Endothelial cell (in vitro differentiated cells): ENCODE measurements around the gene LCTL. TPM values are rescaled to one million over a fixed set of nuclear protein-coding genes. Genes with fewer than 3 reads are reported as not detected.
"Not testable (repeated sequence)": the region's sequence is repeated elsewhere in the genome, so short reads cannot be mapped to it uniquely, and the experiment has no call there.

Experiments
- DNase-seq: peaks from one replicate; pipeline ENCODE4 v3.0.0; 2021; ENCODE audit warnings: low spot score
- H3K27ac Mint-ChIP-seq: one replicate; pipeline ENCODE4 v1.8.0; 2021; ENCODE audit warnings: mixed read lengths, inconsistent platforms; ENCODE audit not compliant: unreplicated experiment
- H3K27me3 Mint-ChIP-seq: one replicate; pipeline ENCODE4 v1.8.0; 2021; ENCODE audit warnings: mild to moderate bottlenecking, moderate library complexity, mixed read lengths, inconsistent platforms; ENCODE audit not compliant: unreplicated experiment
- H3K36me3 Mint-ChIP-seq: one replicate; pipeline ENCODE4 v1.8.0; 2021; ENCODE audit warnings: mild to moderate bottlenecking, low read depth, mixed read lengths, inconsistent platforms; ENCODE audit not compliant: unreplicated experiment
- H3K4me1 Mint-ChIP-seq: one replicate; pipeline ENCODE4 v1.8.0; 2021; ENCODE audit warnings: mild to moderate bottlenecking, mixed read lengths, inconsistent platforms; ENCODE audit not compliant: unreplicated experiment
- H3K4me3 Mint-ChIP-seq: one replicate; pipeline ENCODE4 v1.8.0; 2021; ENCODE audit warnings: mild to moderate bottlenecking, mixed read lengths, inconsistent platforms; ENCODE audit not compliant: unreplicated experiment
- H3K9me3 Mint-ChIP-seq: one replicate; pipeline ENCODE4 v1.8.0; 2021; ENCODE audit warnings: mixed read lengths, inconsistent platforms; ENCODE audit not compliant: unreplicated experiment
- total RNA-seq: library from RNA; stranded (reverse); fragmentation: NEBNext Ultra II Directional; extraction: Animal tissue kit (Norgen Biotek cat#: 25700); gene quantifications from one replicate; pipeline ENCODE4 v1.2.1, GENCODE V29; 2021; ENCODE audit not compliant: unreplicated experiment
- TF ChIP-seq, protein P1 (sequence below): fragments of 200-600 bp; sonication (generic); IDR thresholded peaks from one replicate; pipeline ENCODE4 v1.5.0; 2021; ENCODE audit warnings: antibody characterized with exemption; ENCODE audit not compliant: unreplicated experiment

The LCTL gene
- total RNA-seq, 1 donor from 2014 or later, result not detected

GRCh38 chr15:66593219-66593780 lies 27.5 kb upstream of the LCTL start:
- H3K27me3 Mint-ChIP-seq, result no peaks in the 10 kb centered on the region
- peaks cover 11% of the 10 kb centered on the region for H3K4me1 Mint-ChIP-seq
- no peak overlapping the region for H3K27ac Mint-ChIP-seq

DNA sequence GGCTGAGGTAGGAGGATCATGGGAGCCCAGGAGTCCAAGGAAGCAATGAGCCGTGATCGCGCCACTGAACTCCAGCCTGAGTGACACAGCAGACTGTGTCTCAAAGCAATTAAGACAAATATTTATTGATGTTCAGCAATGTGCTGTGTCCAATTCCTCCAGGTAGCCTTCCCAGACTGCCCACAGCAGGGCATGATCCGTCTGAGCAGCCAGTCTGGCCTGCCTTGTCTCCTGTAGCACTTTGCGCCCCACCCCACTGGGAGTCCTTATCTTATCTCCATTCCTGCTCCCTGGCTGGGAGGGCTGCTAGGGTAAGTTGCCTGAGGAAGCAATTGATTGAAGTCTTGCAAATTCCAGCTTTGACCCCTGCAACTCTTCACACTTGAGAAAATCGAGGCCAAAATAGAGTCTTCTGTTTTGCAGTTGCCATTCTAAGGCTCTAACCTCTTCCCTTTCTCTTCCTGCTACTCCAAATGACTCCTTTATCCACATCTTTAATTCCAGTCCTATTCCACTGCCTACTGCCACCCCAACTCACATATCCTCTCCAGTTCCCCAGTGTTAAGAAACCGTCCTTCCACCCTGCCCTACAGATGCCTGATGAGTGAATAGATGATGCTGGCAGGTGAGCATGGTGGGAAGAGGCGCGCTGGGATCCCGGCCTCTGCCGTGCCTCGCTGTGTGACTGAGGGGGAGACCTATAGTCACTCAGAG lies 26.9 kb upstream of the LCTL start:
- no peaks in the 10 kb centered on the region for H3K36me3 Mint-ChIP-seq
- no peak for DNase-seq
- no peak overlapping the region for H3K4me3 Mint-ChIP-seq
- H3K27ac Mint-ChIP-seq, result no peak overlapping the region
- TF ChIP-seq, protein P1, sequence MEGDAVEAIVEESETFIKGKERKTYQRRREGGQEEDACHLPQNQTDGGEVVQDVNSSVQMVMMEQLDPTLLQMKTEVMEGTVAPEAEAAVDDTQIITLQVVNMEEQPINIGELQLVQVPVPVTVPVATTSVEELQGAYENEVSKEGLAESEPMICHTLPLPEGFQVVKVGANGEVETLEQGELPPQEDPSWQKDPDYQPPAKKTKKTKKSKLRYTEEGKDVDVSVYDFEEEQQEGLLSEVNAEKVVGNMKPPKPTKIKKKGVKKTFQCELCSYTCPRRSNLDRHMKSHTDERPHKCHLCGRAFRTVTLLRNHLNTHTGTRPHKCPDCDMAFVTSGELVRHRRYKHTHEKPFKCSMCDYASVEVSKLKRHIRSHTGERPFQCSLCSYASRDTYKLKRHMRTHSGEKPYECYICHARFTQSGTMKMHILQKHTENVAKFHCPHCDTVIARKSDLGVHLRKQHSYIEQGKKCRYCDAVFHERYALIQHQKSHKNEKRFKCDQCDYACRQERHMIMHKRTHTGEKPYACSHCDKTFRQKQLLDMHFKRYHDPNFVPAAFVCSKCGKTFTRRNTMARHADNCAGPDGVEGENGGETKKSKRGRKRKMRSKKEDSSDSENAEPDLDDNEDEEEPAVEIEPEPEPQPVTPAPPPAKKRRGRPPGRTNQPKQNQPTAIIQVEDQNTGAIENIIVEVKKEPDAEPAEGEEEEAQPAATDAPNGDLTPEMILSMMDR, result no peak
- H3K27me3 Mint-ChIP-seq, result no peaks in the 10 kb centered on the region
- H3K9me3 Mint-ChIP-seq, result no peaks in the 10 kb centered on the region
- H3K4me1 Mint-ChIP-seq, result peaks cover 12% of the 10 kb centered on the region

More at GRCh38 chr15:66593219-66593780, 27.5 kb upstream of the LCTL start:
- no peaks in the 10 kb centered on the region for H3K9me3 Mint-ChIP-seq
- no peak overlapping the region for H3K4me3 Mint-ChIP-seq
- no peak for DNase-seq
- TF ChIP-seq, protein P1, result no peak
- no peaks in the 10 kb centered on the region for H3K36me3 Mint-ChIP-seq

DNA sequence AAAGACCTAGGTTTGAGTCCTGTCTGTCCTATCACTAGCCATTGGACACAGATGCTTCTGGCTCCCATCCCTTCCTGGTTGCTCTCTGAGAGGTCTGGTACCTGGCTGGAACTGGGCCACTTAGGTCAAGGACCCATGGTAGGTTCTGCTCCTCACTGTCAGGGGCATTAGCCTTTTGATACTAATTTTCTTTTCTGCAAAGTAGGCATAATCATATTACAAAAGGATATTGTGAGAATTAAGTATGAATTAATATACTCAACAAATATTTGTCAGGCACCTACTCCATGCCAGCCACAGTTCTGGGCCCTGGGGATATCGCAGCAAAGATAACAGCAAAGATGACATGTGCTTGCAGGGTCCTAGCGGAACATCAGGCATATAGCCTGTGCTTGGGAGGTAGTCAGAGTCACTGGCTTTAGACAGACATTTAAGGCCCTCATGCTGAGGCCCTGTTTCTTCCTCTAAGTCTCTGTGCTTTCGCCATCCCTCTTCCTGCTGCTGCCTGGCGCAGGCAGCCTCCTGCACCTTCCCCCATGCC lies 25.6 kb upstream of the LCTL start:
- Mint-ChIP-seq H3K9me3 (no peaks in the 10 kb centered on the region), H3K27me3 (no peaks in the 10 kb centered on the region), H3K4me1 (peaks cover 12% of the 10 kb centered on the region), H3K27ac (no peak overlapping the region), H3K4me3 (no peak overlapping the region), H3K36me3 (no peaks in the 10 kb centered on the region)
- DNase-seq, result no peak
- TF ChIP-seq, protein P1, result no peak

DNA sequence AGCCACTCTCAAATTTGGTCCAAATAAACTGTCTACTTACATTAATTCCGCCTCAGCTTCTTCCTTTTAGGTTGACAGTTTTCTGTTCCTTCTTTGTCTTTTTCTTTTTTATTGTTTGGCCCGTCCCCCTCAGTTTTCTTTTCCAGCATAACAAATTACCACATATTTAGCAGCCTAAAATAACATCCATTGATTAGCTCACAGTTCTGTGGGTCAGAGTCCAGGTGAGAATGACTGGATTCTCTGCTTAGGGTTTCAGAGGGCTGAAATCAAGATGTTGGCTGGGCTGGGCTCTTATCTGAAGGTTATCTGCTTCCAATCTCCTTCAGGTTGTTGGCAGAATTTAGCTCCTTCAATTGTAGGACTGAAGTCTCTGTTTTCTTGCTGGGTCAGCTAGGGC lies 24.6 kb upstream of the LCTL start:
- Mint-ChIP-seq H3K36me3 (no peaks in the 10 kb centered on the region), H3K9me3 (no peaks in the 10 kb centered on the region), H3K27me3 (no peaks in the 10 kb centered on the region), H3K27ac (no peak overlapping the region), H3K4me1 (peaks cover 14% of the 10 kb centered on the region), H3K4me3 (no peak overlapping the region)
- TF ChIP-seq, protein P1, result no peak
- no peak for DNase-seq

GRCh38 chr15:66589429-66589828 lies 23.6 kb upstream of the LCTL start:
- H3K27ac Mint-ChIP-seq, H3K27me3 Mint-ChIP-seq: not testable (repeated sequence)

More at GRCh38 chr15:66589429-66589828, 23.6 kb upstream of the LCTL start:
- DNase-seq, H3K36me3 Mint-ChIP-seq, H3K9me3 Mint-ChIP-seq, H3K4me3 Mint-ChIP-seq: not testable (repeated sequence)
- H3K4me1 Mint-ChIP-seq, result peaks cover 14% of the 10 kb centered on the region
